Osteocyte (in vitro differentiated cells): ENCODE measurements around the gene ACTA2. TPM values are rescaled to one million over a fixed set of nuclear protein-coding genes. Genes with fewer than 3 reads are reported as not detected.

Experiments
- DNase-seq: peaks from one replicate; pipeline ENCODE4 v3.0.0; 2021; ENCODE audit warnings: mixed read lengths; ENCODE audit not compliant: unreplicated experiment; ENCODE audit errors: extremely low spot score
- H3K27ac Mint-ChIP-seq: one replicate; pipeline ENCODE4 v1.8.0; 2021; ENCODE audit warnings: mild to moderate bottlenecking, mixed read lengths; ENCODE audit not compliant: unreplicated experiment
- H3K27me3 Mint-ChIP-seq: one replicate; pipeline ENCODE4 v1.8.0; 2021; ENCODE audit warnings: mixed read lengths; ENCODE audit not compliant: unreplicated experiment
- H3K36me3 Mint-ChIP-seq: one replicate; pipeline ENCODE4 v1.8.0; 2021; ENCODE audit warnings: mixed read lengths; ENCODE audit not compliant: unreplicated experiment
- H3K4me1 Mint-ChIP-seq: one replicate; pipeline ENCODE4 v1.8.0; 2021; ENCODE audit warnings: mixed read lengths; ENCODE audit not compliant: unreplicated experiment
- H3K4me3 Mint-ChIP-seq: one replicate; pipeline ENCODE4 v1.8.0; 2021; ENCODE audit warnings: mild to moderate bottlenecking, moderate library complexity, mixed read lengths; ENCODE audit not compliant: unreplicated experiment
- H3K9me3 Mint-ChIP-seq: one replicate; pipeline ENCODE4 v1.8.0; 2021; ENCODE audit warnings: mixed read lengths; ENCODE audit not compliant: unreplicated experiment
- long read RNA-seq: library from polyadenylated mRNA; unstranded; transcript quantifications from one replicate; pipeline ENCODE4 v2.0.0, GENCODE V29; 2021
- total RNA-seq: library from RNA; stranded (reverse); gene quantifications from 2 replicates; pipeline ENCODE4 v1.2.1, GENCODE V29; 2021
- TF ChIP-seq, protein P1 (sequence below): fragments of 200-600 bp; sonication (generic); IDR thresholded peaks from 2 replicates; pipeline ENCODE4 v1.5.0; 2021; ENCODE audit warnings: antibody characterized with exemption, mild to moderate bottlenecking, moderate library complexity

ACTA2 gene
- 315 and 329 TPM in 2 replicates for total RNA-seq
- long read RNA-seq, transcript ACTA2-201 (9 exons, 1,349 nt): major isoform, 1,705 of 1,781 reads
- long read RNA-seq, partial matches to known transcripts: 42 of 1,781 reads
- long read RNA-seq, other reads (novel, unspliced or antisense): 34 of 1,781 reads

DNA sequence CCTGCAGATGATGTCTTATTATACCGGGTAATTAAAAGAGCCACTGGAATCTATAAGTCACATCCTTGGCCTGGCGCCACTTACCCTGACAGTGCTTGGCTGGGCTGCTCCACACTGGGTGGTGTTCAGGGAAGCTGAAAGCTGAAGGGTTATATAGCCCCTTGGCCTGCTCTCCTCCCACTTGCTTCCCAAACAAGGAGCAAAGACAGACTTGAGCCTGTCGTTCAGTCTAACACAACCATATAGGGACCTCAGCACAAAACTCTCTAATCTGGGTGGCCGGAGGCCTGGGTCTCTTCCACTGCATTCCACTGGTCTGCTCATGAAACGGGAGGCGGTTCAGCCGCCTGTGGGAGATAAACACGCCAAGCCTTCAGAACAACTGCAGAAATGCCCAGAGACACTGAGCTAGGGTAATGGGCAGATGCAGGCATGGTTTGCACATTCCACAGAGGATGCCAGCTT lies at the start of gene ACTA2:
Gene ACTA2 (minus strand): TSS at position 127 of the 465 bp plus-strand sequence. CDS start 3,843 bp downstream, outside the sequence.
- Mint-ChIP-seq H3K4me1 (peaks cover 67% of the 10 kb centered on the region), H3K27ac (peak within 1 kb of the TSS; percentile 94), H3K27me3 (no peaks in the 10 kb centered on the region), H3K36me3 (no peaks in the 10 kb centered on the region), H3K9me3 (no peaks in the 10 kb centered on the region), H3K4me3 (peak within 1 kb of the TSS; percentile 75)
- TF ChIP-seq, protein P1, sequence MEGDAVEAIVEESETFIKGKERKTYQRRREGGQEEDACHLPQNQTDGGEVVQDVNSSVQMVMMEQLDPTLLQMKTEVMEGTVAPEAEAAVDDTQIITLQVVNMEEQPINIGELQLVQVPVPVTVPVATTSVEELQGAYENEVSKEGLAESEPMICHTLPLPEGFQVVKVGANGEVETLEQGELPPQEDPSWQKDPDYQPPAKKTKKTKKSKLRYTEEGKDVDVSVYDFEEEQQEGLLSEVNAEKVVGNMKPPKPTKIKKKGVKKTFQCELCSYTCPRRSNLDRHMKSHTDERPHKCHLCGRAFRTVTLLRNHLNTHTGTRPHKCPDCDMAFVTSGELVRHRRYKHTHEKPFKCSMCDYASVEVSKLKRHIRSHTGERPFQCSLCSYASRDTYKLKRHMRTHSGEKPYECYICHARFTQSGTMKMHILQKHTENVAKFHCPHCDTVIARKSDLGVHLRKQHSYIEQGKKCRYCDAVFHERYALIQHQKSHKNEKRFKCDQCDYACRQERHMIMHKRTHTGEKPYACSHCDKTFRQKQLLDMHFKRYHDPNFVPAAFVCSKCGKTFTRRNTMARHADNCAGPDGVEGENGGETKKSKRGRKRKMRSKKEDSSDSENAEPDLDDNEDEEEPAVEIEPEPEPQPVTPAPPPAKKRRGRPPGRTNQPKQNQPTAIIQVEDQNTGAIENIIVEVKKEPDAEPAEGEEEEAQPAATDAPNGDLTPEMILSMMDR: no peak
- DNase-seq: no peak

DNA sequence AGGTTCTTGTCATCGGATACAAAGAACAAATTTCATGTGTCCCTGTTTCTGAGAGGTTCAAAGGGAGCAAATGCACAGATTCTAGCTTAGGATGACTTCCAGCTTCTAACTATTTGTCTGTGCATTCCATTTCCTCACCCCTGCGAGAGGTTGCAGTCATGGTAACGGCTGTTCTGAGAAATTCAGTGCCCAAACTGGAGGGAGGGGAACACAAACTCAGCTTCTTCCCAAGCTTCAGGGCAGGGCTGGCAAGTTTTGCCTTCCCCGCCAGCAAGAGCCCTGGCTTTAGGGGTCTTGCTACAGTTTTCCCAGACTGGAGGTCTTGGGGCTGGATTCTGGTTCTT lies 49.1 kb upstream of the ACTA2 start:
- Mint-ChIP-seq H3K4me3 (no peak overlapping the region), H3K27ac (peak overlapping the region; percentile 66), H3K9me3 (no peaks in the 10 kb centered on the region), H3K36me3 (peaks cover 5% of the 10 kb centered on the region), H3K4me1 (peaks cover 30% of the 10 kb centered on the region), H3K27me3 (no peaks in the 10 kb centered on the region)
- no peak for DNase-seq
- TF ChIP-seq, protein P1: no peak

DNA sequence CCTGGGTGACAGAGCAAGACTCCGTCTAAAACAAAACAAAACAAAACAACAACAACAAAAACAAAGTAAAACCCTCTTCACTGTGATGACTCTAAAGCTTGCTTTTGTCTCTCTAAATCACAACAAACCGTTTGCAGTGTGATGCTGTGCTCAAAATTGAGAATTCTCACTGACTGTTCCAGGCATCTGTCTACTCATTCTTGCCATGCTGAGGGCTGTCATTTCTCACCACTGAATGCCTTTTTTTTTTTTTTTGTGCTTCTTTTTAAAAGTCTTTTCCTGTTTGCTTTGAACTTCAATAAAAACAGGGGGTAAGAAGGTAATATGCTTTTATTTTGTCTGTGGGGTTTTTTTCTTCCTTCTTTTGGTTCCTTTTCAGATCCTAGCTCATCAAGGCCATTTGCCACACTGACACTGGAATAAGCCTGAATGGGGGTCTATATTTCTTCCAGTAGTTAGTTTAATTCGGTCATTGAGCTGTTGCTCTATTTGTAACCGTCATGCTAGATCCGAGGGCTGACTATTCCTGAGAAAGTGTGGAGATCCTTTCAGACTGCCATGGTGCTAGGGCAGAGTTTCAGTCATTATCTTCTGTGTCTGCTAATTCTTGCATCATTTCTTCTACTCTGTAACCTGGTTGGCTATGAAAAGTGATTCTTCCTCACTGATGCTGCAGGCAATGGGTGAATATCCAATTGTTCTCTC lies 48.6 kb upstream of the ACTA2 start:
- TF ChIP-seq, protein P1: no peak
- peaks cover 30% of the 10 kb centered on the region for H3K4me1 Mint-ChIP-seq
- DNase-seq: no peak
- no peaks in the 10 kb centered on the region for H3K27me3 Mint-ChIP-seq
- H3K27ac Mint-ChIP-seq: peak overlapping the region; percentile 12
- no peaks in the 10 kb centered on the region for H3K9me3 Mint-ChIP-seq
- H3K36me3 Mint-ChIP-seq: peaks cover 5% of the 10 kb centered on the region
- H3K4me3 Mint-ChIP-seq: no peak overlapping the region

DNA sequence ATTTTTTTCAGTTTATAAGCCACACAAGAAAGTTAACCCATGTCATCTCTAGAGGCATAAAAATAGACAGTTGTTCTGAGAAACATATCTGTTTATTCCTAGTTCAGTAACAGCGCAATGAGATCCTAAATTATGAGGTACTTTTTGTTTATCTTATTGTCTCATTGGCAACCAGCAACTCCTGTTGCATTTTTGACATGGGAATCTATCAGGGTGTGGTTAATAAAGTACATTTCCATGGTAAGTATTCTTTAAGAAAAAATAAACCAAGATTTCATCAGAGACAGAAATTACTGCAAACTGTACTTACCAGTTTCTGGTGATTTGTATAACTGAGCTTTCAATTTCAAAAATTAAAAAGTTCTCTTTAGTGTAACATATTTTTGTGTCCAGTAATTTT lies 47.1 kb upstream of the ACTA2 start:
- H3K4me1 Mint-ChIP-seq: peaks cover 30% of the 10 kb centered on the region
- no peak for DNase-seq
- TF ChIP-seq, protein P1: no peak
- no peaks in the 10 kb centered on the region for H3K27me3 Mint-ChIP-seq
- H3K36me3 Mint-ChIP-seq: peaks cover 3% of the 10 kb centered on the region
- no peak overlapping the region for H3K4me3 Mint-ChIP-seq
- H3K9me3 Mint-ChIP-seq: no peaks in the 10 kb centered on the region
- H3K27ac Mint-ChIP-seq: peak overlapping the region; percentile 60

DNA sequence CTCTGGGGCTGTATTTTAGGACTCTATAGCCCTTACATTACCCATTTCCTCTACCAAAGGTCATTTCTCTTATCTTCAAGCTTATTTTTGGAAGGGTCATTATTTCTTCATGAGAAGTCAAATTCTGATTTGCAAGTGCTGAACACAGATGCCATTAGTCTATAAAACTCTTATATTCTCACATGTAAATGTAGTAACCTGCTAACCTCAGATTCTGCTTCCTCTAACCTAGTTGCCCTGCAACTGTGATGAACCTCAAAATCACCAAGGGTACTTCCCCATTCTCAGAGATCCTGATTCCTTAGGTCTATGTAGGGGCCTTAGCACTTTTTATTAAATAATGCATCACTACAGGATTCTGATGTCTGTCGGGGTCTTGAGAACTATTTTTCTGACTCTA lies 44.4 kb upstream of the ACTA2 start:
- no peaks in the 10 kb centered on the region for H3K27me3 Mint-ChIP-seq
- no peak overlapping the region for H3K4me3 Mint-ChIP-seq
- peaks cover 32% of the 10 kb centered on the region for H3K4me1 Mint-ChIP-seq
- DNase-seq: no peak
- H3K36me3 Mint-ChIP-seq: no peaks in the 10 kb centered on the region
- TF ChIP-seq, protein P1: no peak
- no peaks in the 10 kb centered on the region for H3K9me3 Mint-ChIP-seq
- no peak overlapping the region for H3K27ac Mint-ChIP-seq
